ENCODE data around the gene TIMP2. TPM values are rescaled to one million over a fixed set of nuclear protein-coding genes. Genes with fewer than 3 reads are reported as not detected.

The TIMP2 gene
- total and polyA plus RNA-seq, 11 donors = 25.1 to 201 (median 88.3) TPM

DNA sequence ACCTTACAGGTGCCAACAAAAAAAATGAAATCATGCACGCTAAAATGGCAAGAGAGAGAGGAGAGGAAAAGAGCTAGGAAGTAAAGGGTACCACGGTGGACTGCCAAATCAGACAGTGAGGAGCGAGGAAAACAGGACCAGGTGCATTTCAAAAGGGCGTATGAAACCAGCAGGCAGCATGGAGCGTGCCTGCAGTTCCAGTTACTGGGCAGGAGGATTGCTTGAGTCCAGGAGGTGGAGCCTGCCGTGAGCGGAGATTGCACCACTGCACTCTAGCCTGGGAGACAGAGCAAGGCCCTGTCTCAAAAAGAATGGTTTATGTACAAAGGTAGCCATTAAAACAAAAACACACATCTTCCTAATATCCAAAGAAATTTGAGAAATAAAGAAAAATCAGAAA is 100.9 kb downstream of the TIMP2 start:
- Histone ChIP-seq H3K27ac (no peak overlapping the region), H3K27me3 (no peaks in the 10 kb centered on the region), H3K9me3 (no peaks in the 10 kb centered on the region), H3K4me3 (no peak overlapping the region), H3K36me3 (peaks cover 2 to 100% (median 99%) of the 10 kb centered on the region in 9 donors), H3K4me1 (peaks cover 0 to 38% (median 2%) of the 10 kb centered on the region in 12 donors)
- TF ChIP-seq POLR2A (IDR thresholded peaks at IDR 0.05) = no peak
- TF ChIP-seq, protein P1, sequence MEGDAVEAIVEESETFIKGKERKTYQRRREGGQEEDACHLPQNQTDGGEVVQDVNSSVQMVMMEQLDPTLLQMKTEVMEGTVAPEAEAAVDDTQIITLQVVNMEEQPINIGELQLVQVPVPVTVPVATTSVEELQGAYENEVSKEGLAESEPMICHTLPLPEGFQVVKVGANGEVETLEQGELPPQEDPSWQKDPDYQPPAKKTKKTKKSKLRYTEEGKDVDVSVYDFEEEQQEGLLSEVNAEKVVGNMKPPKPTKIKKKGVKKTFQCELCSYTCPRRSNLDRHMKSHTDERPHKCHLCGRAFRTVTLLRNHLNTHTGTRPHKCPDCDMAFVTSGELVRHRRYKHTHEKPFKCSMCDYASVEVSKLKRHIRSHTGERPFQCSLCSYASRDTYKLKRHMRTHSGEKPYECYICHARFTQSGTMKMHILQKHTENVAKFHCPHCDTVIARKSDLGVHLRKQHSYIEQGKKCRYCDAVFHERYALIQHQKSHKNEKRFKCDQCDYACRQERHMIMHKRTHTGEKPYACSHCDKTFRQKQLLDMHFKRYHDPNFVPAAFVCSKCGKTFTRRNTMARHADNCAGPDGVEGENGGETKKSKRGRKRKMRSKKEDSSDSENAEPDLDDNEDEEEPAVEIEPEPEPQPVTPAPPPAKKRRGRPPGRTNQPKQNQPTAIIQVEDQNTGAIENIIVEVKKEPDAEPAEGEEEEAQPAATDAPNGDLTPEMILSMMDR (IDR thresholded peaks at IDR 0.05) = no peak
- intact Hi-C loops (cut with DNase I) = no loop called here
- 89 to 92% (median 91%) methylated on average over 7 of the region's 7 CpGs for WGBS, 4 donors
- no peak for ATAC-seq
- DNase-seq = no peak

DNA sequence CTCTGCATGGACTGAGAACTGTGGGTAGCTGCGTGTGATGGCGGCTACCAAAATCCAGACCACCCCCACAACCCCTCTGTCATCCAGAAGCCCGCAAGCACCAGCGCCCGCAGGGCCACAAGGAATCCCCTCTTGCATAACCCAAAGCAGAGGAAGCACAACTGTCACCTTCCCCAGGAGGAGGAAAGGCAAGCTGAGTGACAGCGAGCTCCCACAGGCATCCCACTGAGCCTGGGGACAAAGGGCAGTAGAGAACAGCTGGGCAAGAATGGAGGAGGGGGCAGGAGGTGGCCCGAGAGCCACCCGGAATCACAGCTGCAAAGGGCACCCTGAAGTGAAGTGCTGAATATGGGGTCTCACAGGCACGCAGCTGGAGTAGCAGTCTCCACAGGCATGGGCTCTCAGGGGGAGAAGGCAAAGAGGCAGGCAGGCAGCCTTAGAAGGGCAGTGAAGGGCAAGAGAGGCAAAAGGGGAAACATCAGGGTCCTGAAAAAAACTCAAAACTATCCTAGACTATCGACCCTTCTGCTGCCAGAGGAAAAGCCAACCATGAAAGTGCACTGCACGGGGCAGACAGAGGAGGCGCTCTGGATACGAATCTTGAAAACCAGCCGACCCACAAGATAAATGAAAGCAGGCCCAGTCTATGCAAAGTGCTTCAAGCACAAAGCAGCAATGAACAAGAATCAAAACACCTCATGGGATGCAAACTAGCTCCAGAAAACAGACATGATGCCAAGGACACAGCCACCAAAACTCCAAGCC is 101.7 kb downstream of the TIMP2 start:
- H3K4me1 ChIP-seq = peaks cover 0 to 46% (median 3%) of the 10 kb centered on the region in 12 donors
- ATAC-seq = no peak
- no peak overlapping the region for H3K4me3 ChIP-seq
- DNase-seq = no peak
- no peaks in the 10 kb centered on the region for H3K27me3 ChIP-seq
- TF ChIP-seq POLR2A (IDR thresholded peaks at IDR 0.05) = no peak
- TF ChIP-seq, protein P1 (IDR thresholded peaks at IDR 0.05) = no peak
- intact Hi-C loops (cut with DNase I) = no loop called here
- WGBS, 4 donors = 88 to 96% (median 93%) methylated on average over 11 to 14 of the region's 14 CpGs
- H3K27ac ChIP-seq = no peak overlapping the region
- H3K36me3 ChIP-seq = peaks cover 2 to 100% (median 99%) of the 10 kb centered on the region in 9 donors
- no peaks in the 10 kb centered on the region for H3K9me3 ChIP-seq

DNA sequence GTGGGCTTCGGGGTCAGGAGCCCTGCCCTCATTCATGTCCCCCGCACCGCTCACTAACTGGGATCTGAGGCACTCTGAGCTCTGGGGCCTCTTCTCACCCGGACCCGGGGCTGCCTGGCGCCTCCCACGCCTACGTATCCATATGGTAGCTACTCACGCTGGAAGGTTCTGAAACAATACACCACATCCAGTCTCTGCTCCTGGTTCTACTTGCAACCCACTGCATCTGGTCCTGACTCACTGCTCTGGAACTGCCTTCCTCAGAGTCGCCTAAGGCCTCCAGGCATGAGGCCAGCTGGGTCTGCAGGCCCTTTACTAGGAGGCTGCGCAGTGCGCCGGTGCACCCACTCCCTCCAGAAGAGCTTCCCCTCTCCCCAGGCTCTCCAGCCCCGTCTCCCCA is 102.6 kb downstream of the TIMP2 start:
- TF ChIP-seq POLR2A (IDR thresholded peaks at IDR 0.05) = no peak
- TF ChIP-seq, protein P1 (IDR thresholded peaks at IDR 0.05) = no peak
- no peak overlapping the region for H3K27ac ChIP-seq
- 86 to 96% (median 93%) methylated on average over 12 to 14 of the region's 14 CpGs for WGBS, 4 donors
- intact Hi-C loops (cut with DNase I) = no loop called here
- no peaks in the 10 kb centered on the region for H3K9me3 ChIP-seq
- ATAC-seq (peak in 1 of 4 donors; percentile 27), DNase-seq (no peak)
- peaks cover 0 to 47% (median 3%) of the 10 kb centered on the region in 12 donors for H3K4me1 ChIP-seq
- no peaks in the 10 kb centered on the region for H3K27me3 ChIP-seq
- peaks cover 0 to 100% (median 99%) of the 10 kb centered on the region in 9 donors for H3K36me3 ChIP-seq
- H3K4me3 ChIP-seq = no peak overlapping the region

- H3K4me1 ChIP-seq = peaks cover 0 to 41% (median 3%) of the 10 kb centered on the region in 12 donors
- no peaks in the 10 kb centered on the region for H3K9me3 ChIP-seq
- ATAC-seq (no peak), DNase-seq (no peak)
- peaks cover 0 to 100% (median 99%) of the 10 kb centered on the region in 9 donors for H3K36me3 ChIP-seq
- no peak overlapping the region for H3K27ac ChIP-seq
- intact Hi-C loops (cut with DNase I) = no loop called here
- no peak for TF ChIP-seq POLR2A (IDR thresholded peaks at IDR 0.05)
- TF ChIP-seq, protein P1 (IDR thresholded peaks at IDR 0.05) = no peak
- H3K4me3 ChIP-seq = no peak overlapping the region
- 96 to 97% (median 97%) methylated on average over 8 of the region's 8 CpGs for WGBS, 4 donors
- H3K27me3 ChIP-seq = no peaks in the 10 kb centered on the region
These were observed 103.2 kb downstream of the TIMP2 start for GRCh38 chr17:78821961-78822360.

Measured in heart left ventricle (tissue), 16 donors.